Spinal cord (tissue), 10 donors: ENCODE results near the gene IFT88. TPM values are rescaled to one million over a fixed set of nuclear protein-coding genes. Genes with fewer than 3 reads are reported as not detected.

Source experiments
- DNase-seq, 6 donors: peaks; one replicate each; pipeline versions ENCODE4 v3.0.0 to v3.0.0-alpha.2; 2013 to 2015; ENCODE audit warnings: low spot score in 6 of 6, low read depth in 4 of 6
- H3K27ac ChIP-seq: one replicate; pipeline ENCODE4 v1.5.1; 2013; ENCODE audit warnings: low read depth, low read length, control low read depth
- H3K27me3 ChIP-seq: one replicate; pipeline ENCODE4 v1.6.1; 2013; ENCODE audit warnings: low read length; ENCODE audit not compliant: control insufficient read depth, insufficient read depth
- H3K36me3 ChIP-seq: one replicate; pipeline ENCODE4 v1.6.1; 2013; ENCODE audit warnings: low read length; ENCODE audit not compliant: control insufficient read depth, insufficient read depth
- H3K4me1 ChIP-seq: one replicate; pipeline ENCODE4 v1.6.1; 2013; ENCODE audit warnings: low read length; ENCODE audit not compliant: control insufficient read depth, insufficient read depth
- H3K4me3 ChIP-seq: one replicate; pipeline ENCODE4 v1.5.1; 2013; ENCODE audit warnings: low read depth, low read length, control low read depth
- H3K9me3 ChIP-seq: one replicate; pipeline ENCODE4 v1.6.1; 2013; ENCODE audit warnings: low read length; ENCODE audit not compliant: control insufficient read depth, insufficient read depth
- WGBS: methylation state at CpG from one replicate; pipeline ENCODE4 v1.1.5; 2013; ENCODE audit warnings: missing lambda C conversion rate; ENCODE audit not compliant: insufficient coverage; 5-methylcytosine and 5-hydroxymethylcytosine counted together
- polyA plus RNA-seq, 2 donors: library from polyadenylated mRNA; unstranded; fragments of 120-200 nt; gene quantifications; one replicate each; pipeline ENCODE4 v1.2.1, GENCODE V29; 2013; ENCODE audit not compliant: insufficient read length in 2 of 2
- total RNA-seq, 2 donors: library from RNA; depleted of rRNA in 1 of 2; stranded (reverse); fragments of 120-200 nt in 1 of 2; fragments of >200 nt in 1 of 2; gene quantifications; one replicate each; pipeline versions ENCODE4 v1.2.3 to v1.2.4, GENCODE V29; 2013 to 2014
- donor health status: healthy.

The IFT88 gene
- total and polyA plus RNA-seq, 4 donors, result 23.1 to 31.6 (median 27.8) TPM

GRCh38 chr13:20616059-20616797 lies 49.3 kb downstream of the IFT88 start:
- H3K9me3 ChIP-seq, result peaks cover 1% of the 10 kb centered on the region
- H3K4me1 ChIP-seq, result no peaks in the 10 kb centered on the region
- no peak overlapping the region for H3K4me3 ChIP-seq
- no peak overlapping the region for H3K27ac ChIP-seq
- peaks cover 4% of the 10 kb centered on the region for H3K36me3 ChIP-seq
- WGBS, result no CpG with 5 or more reads among the region's 3 CpGs
- no peak for DNase-seq
- no peaks in the 10 kb centered on the region for H3K27me3 ChIP-seq

DNA sequence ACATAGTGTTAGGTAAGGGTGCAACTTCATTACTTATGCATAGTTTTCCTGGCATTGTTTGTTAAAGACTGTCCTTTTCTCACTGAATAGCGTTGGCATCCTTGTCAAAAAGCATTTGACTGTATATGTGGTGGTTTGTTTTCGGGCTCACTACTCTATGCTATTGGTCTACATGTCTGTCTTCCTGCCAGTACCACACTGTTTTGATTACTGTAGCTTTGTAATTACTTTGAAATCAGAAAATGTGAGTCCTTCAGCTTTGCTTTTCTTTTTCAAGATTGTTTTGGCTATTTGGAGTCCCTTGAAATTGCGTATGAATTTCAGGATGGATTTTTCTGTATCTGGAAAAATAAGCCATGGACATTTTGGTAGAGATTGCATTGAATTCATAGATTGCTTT lies 56.0 kb downstream of the IFT88 start:
- no peak for DNase-seq
- H3K36me3 ChIP-seq, result peaks cover 4% of the 10 kb centered on the region
- H3K4me1 ChIP-seq, result no peaks in the 10 kb centered on the region
- no peaks in the 10 kb centered on the region for H3K27me3 ChIP-seq
- no peak overlapping the region for H3K4me3 ChIP-seq
- H3K9me3 ChIP-seq, result peaks cover 12% of the 10 kb centered on the region
- no peak overlapping the region for H3K27ac ChIP-seq
- WGBS, result 100% methylated on average over 1 of the region's 3 CpGs

DNA sequence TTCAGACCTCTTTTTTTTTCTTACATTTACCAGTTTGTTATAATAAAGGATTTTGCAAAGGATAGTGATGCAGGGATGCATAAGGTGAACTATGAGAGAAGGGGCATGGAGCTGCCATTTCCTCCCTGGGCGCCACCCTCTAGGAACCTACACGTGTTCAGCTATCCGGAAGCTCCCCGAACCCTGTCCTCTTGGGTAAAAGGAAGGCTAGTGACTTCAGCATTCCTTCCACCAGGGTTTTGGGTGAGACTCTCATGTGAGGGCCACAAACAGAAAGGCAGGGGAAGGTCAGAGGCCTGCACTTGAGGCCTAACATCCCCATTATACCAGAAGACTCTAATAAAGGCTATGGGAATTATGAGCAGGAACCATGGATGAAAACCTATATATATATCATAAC lies 57.3 kb downstream of the IFT88 start:
- Histone ChIP-seq H3K27ac (no peak overlapping the region), H3K27me3 (no peaks in the 10 kb centered on the region), H3K4me1 (no peaks in the 10 kb centered on the region), H3K9me3 (peaks cover 12% of the 10 kb centered on the region), H3K36me3 (peaks cover 4% of the 10 kb centered on the region), H3K4me3 (no peak overlapping the region)
- no CpG with 5 or more reads among the region's 4 CpGs for WGBS
- no peak for DNase-seq

DNA sequence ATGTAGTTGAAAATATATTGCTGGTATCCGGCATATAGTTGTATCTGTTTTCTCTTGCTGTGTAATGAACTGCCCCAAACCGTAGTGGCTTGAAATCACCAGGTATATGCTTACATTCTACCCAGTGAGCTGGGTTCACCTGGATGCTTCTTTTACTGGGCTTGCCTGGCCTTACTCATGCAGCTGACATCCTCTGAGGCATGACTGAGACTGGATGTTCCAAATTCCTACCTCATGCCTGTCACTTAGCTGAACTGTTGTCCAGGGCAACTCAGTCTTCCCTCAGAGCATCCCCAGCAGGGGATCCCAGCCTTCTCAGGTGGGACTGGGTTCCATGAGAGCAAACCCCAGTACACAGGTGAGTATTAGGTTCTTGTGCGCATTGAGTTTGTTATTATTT lies 66.8 kb downstream of the IFT88 start:
- DNase-seq, result no peak
- no peak overlapping the region for H3K4me3 ChIP-seq
- peaks cover 3% of the 10 kb centered on the region for H3K36me3 ChIP-seq
- no peaks in the 10 kb centered on the region for H3K9me3 ChIP-seq
- WGBS, result 100% methylated on average over 1 of the region's 3 CpGs
- no peaks in the 10 kb centered on the region for H3K27me3 ChIP-seq
- H3K4me1 ChIP-seq, result no peaks in the 10 kb centered on the region
- no peak overlapping the region for H3K27ac ChIP-seq

DNA sequence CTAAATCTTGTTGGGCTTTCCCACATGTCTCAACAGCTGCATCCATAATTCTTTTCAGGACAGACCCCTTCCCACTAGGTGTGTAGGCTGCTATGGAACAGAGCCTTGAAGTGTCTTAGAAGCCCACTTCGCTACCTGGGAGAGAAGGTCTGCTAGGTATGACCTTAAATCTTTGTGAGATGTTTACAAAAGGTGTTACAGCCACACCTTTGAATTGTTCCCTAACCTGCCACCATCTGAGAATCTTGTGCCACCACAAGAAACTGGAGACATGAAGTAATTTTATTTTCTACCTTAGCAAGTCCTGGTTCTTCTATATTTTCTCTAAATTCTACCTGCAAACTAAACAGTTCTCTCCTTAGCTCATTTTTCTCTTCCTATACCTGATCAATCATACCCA lies 69.1 kb downstream of the IFT88 start:
- Histone ChIP-seq H3K36me3 (peaks cover 3% of the 10 kb centered on the region), H3K4me1 (no peaks in the 10 kb centered on the region), H3K9me3 (no peaks in the 10 kb centered on the region), H3K4me3 (no peak overlapping the region), H3K27me3 (no peaks in the 10 kb centered on the region), H3K27ac (no peak overlapping the region)
- DNase-seq, result no peak
- WGBS, result no CpG with 5 or more reads among the region's 1 CpG

- H3K27me3 ChIP-seq, result no peaks in the 10 kb centered on the region
- 76% methylated on average over 4 of the region's 5 CpGs for WGBS
Measured at GRCh38 chr13:20637811-20638210, 70.9 kb downstream of the IFT88 start.

GRCh38 chr13:20647758-20648157 lies 80.8 kb downstream of the IFT88 start:
- Histone ChIP-seq H3K4me1 (no peaks in the 10 kb centered on the region), H3K27me3 (no peaks in the 10 kb centered on the region), H3K36me3 (no peaks in the 10 kb centered on the region), H3K27ac (no peak overlapping the region), H3K4me3 (no peak overlapping the region), H3K9me3 (no peaks in the 10 kb centered on the region)
- 100% methylated on average over 1 of the region's 2 CpGs for WGBS
- DNase-seq, result no peak

More at GRCh38 chr13:20637811-20638210, 70.9 kb downstream of the IFT88 start:
- Histone ChIP-seq H3K4me3 (no peak overlapping the region), H3K9me3 (no peaks in the 10 kb centered on the region), H3K4me1 (no peaks in the 10 kb centered on the region), H3K36me3 (peaks cover 3% of the 10 kb centered on the region), H3K27ac (no peak overlapping the region)
- no peak for DNase-seq

DNA sequence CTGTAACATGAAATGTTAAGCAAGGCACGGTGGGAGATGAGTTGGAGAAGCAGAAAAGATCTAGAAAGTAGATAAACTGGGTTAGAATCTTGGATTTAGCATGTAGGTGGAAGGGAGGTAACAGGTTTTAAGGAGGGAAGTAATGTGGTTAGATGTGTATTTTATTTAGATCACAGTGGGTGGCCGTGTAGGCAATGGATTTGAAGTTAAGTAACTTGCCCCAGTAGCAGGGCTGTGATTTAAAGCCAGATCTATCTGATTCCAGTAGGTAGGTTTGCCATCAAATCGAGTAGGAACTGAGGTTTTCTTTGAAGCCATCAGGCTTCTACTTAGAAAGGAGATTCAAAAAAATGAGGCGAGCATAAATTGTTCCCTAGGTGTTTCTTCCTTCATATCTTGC lies 86.0 kb downstream of the IFT88 start:
- H3K4me3 ChIP-seq, result no peak overlapping the region
- no peak for DNase-seq
- H3K27me3 ChIP-seq, result no peaks in the 10 kb centered on the region
- H3K4me1 ChIP-seq, result no peaks in the 10 kb centered on the region
- H3K27ac ChIP-seq, result no peak overlapping the region
- 88% methylated on average over 2 of the region's 4 CpGs for WGBS
- no peaks in the 10 kb centered on the region for H3K36me3 ChIP-seq
- no peaks in the 10 kb centered on the region for H3K9me3 ChIP-seq

- Histone ChIP-seq H3K27me3 (no peaks in the 10 kb centered on the region), H3K4me1 (no peaks in the 10 kb centered on the region), H3K36me3 (no peaks in the 10 kb centered on the region), H3K9me3 (no peaks in the 10 kb centered on the region), H3K27ac (no peak overlapping the region), H3K4me3 (no peak overlapping the region)
- no peak for DNase-seq
- no CpG with 5 or more reads among the region's 1 CpG for WGBS
Measured at GRCh38 chr13:20654156-20654555, 87.2 kb downstream of the IFT88 start.

GRCh38 chr13:20658451-20659040 lies 91.6 kb downstream of the IFT88 start:
- Histone ChIP-seq H3K4me3 (no peak overlapping the region), H3K4me1 (no peaks in the 10 kb centered on the region), H3K9me3 (no peaks in the 10 kb centered on the region), H3K36me3 (peaks cover 5% of the 10 kb centered on the region), H3K27ac (no peak overlapping the region), H3K27me3 (no peaks in the 10 kb centered on the region)
- 100% methylated on average over 1 of the region's 5 CpGs for WGBS
- no peak for DNase-seq
